Measurements from ENCODE around the gene ADTRP.

Gene ADTRP

DNA sequence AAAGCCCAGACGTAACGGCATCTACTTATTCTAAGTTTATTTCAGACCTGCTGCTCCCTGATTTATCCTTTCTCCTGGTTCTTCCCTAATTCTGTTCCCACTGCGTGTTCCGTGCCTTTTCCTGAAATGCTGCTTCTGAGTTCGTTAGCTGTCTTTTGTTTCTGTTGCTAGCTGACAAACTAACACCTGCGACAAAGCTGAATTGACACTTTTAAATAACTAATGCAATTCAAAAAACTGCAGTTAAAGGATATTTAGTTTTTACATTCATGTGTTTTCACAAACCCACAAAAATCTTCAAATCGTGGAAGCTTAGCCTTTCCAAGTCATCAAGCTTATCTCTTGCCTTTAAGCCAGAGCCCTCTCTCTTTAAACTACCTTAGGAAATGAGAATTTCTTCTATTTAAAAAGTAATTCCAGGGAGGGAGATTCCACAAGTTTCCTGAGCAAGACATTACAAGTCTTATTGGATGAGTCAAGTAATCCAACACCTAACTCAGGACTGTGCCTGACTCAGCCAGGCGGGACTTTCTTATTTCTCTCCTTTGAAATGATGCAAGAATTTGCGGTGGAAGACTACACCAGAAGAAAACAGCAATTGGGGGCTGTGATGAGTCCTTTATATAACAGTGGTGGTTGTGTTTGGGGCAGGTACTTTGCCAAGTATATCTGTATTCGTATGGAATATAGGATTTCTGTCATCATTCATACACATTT is 6.3 kb downstream of the ADTRP start:
- DNase-seq = no peak

GRCh38 chr6:11771473-11772048 is 7.0 kb downstream of the ADTRP start:
- no peak for DNase-seq

GRCh38 chr6:11770546-11771466 is 7.8 kb downstream of the ADTRP start:
- no peak for DNase-seq

GRCh38 chr6:11769811-11770545 is 8.6 kb downstream of the ADTRP start:
- no peak for DNase-seq

GRCh38 chr6:11769244-11769643 is 9.4 kb downstream of the ADTRP start:
- no peak for DNase-seq

- no peak for DNase-seq
Measured at GRCh38 chr6:11767978-11768756, 10.4 kb downstream of the ADTRP start.

GRCh38 chr6:11767458-11767857 is 11.1 kb downstream of the ADTRP start:
- no peak for DNase-seq

DNA sequence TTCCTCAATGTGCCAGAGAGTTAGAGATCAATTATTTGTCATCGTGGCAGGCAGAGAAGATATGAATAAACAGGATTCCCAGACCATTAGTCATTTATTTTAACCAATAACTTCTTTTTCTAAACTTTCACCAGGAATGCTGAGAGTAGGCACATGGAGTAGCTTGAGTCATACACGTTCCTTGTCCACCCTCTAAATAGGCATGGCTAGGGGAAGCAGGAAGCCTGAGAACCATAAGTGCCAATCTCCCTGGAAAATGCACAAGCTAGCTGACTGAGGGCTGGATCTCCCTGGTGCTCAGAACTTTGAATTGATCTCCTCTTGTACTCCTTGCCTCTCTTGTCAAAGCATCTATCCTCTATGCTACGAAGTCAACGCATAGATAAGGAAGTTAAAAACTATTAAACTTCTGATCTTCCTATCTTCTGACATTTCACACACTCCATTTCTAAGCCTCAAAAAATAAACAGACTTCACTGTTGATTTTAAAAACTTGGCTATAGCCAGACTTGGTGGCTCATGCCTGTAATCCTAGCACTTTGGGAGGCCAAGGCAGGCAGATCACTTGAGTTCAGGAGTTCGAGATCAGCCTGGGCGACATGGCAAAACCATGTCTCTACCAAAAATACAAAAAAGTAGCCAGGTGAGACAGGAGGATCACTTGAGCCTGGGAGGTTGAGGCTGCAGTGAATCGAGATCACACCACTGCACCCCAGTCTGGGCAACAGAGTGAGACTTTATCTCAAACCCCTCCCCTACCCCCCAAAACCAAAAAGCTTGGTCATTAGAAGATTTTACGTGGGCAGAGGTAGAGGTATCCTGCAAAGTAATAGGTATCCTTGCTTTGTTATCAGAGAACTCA is 11.8 kb downstream of the ADTRP start:
- DNase-seq = no peak

GRCh38 chr6:11766043-11766442 is 12.6 kb downstream of the ADTRP start:
- no peak for DNase-seq

GRCh38 chr6:11764250-11764604 is 14.4 kb downstream of the ADTRP start:
- no peak for DNase-seq

- no peak for DNase-seq
Measured at GRCh38 chr6:11763460-11764249, 14.9 kb downstream of the ADTRP start.

- no peak for DNase-seq
Measured at GRCh38 chr6:11762794-11763459, 15.7 kb downstream of the ADTRP start.

DNA sequence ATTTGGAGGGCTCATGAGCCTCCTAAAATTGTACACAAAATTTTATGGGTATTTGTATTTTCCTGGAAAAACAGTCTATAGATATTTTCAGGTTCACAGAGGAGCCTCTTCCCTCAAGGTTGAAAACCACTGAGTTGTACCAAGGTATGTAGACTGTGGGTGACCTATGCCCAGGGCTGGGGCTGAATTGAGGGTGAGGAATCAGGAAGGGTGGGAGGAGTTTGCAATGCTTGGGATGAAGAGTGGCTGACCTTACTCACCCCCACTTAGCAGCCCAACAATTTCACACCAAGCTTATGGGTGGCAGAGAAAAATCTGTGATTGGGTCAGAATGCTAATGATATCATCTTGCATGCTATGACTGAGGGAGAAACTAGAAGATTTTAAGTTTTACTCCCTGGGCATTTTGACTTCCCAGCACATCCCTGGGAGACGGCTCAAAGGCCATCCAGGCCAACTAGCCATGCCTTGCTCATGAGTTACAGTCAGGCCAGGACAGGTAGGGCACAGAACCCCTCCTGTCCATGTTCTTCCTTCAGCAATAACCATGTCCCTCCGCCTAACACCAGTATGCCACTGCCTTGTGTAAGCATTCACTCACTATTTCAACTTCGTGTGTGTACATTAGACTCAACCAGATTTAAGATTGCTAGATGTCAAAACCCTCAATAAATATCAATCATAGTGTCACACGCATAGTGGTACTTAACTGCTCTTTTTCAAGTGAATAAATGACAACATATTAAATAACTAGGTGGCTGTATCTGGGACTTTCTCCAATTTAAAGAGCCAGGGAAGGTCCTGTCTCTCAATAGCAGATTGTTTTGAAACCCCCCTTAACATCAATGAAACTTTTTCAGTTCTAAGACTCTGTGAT is 16.6 kb downstream of the ADTRP start:
- no peak for DNase-seq

- DNase-seq = no peak
Measured at GRCh38 chr6:11760015-11760473, 18.6 kb downstream of the ADTRP start.

- DNase-seq = no peak
Measured at GRCh38 chr6:11758878-11759277, 19.7 kb downstream of the ADTRP start.

DNA sequence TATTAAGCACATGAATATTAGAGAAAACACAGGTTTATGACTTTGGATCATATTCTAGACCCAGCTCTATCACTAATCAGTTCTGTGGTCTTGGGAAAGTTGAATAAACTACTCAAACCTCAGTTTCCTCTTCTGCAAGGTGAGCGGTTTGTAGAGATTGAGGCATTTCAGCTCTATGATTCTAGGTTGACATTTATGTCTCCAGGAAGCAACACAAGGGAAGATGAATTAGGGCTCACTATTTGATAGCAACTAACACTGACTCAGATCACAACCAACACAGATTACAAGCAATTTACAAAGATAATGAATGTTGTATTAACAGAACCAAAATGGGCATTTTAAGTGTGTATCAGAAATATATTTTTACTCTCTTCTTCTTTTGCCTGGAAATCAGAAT is 21.9 kb downstream of the ADTRP start:
- DNase-seq = no peak

DNA sequence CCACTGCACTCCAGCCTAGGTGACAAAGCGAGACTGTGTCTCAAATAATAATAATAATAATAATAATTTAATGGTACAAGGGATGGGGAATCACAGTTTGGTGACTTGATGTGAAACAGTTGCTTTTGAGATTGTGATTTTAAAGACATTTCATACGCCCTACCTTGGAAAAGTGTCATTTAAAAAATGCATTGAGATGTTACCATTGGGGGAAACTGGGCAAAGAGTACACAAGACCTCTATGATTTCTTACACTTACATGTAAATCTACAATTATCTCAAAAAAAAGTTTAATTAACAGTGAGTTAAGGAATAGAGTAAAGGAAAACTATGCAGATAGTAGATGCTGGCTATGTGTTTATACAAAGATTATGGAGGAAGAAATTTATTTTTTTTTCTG is 22.3 kb downstream of the ADTRP start:
- DNase-seq = no peak

DNA sequence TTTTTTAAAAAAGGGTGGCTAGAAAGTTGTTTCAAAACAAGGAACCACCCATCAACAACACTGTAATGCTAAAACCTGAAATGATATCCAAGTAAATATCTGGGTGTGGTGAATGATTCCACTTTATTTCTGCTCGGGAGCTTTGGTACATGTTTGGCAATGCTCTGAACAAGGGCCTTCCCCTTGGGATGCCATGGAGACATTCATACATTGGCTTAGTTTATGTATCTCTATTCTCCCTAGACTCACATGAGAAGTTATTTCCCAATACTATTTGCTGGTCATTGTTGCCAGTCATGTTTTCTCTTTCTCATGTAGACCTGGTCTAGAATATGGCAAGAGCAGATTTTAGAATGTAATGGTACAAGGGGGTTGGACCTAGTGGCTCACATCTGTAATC is 22.9 kb downstream of the ADTRP start:
- no peak for DNase-seq
